Measurements from ENCODE around the gene GRHL1. TPM values are rescaled to one million over a fixed set of nuclear protein-coding genes. Genes with fewer than 3 reads are reported as not detected.

Gene GRHL1
- total RNA-seq, 1 donor from 2014 or later = 6.2 TPM

DNA sequence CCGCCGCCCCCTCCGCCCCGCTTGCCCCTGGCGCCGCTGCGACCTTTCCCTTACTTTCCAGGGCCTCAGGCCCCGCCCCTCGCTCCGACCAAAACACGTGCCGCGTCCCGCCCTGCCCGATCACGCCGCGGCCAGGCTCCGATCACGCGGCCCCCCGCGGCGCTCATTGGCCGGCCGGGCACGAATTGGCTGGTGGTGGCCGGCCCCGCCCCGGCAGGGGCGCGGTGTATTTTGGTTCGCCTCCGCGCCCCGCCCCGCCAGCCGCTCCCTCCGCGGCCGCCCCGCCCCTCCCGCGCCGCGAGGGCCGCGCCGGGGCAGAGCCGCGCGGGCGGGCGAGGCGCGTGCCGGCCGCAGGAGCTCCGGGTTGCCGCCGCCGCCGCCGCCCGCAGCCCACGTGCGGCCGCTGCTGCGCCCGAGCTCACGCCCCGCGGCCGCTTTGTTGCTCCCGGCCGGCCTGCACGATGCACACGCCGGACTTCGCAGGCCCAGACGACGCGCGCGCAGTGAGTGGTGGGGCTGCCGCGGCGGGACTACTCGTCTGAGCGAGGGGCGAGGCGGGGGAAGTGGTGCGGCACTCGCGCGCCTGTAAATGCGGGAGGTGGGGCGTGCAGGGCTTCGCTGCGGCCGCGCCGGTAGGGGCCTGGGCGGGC lies 91.9 kb downstream of the GRHL1 start, which contains the start of gene KLF11:
TSS of gene KLF11 (plus strand) at position 295 of the 650 bp plus-strand sequence. CDS start at position 462, 167 bp downstream.
- no peaks in the 10 kb centered on the region for H3K27me3 ChIP-seq (ENCODE audit: control insufficient read depth, insufficient read depth, low read length)
- TF ChIP-seq CTCF (IDR thresholded peaks at IDR 0.05; ENCODE audit: insufficient read depth, low read length, poor library complexity, severe bottlenecking) = no peak
- H3K4me3 ChIP-seq (ENCODE audit: low read depth, low read length) = peak within 1 kb of the TSS; percentile 74
- peaks cover 3% of the 10 kb centered on the region for H3K36me3 ChIP-seq (ENCODE audit: control insufficient read depth, insufficient read depth, low read length)
- DNase-seq (ENCODE audit: low read depth) = no peak

GRCh38 chr2:10043906-10044601 lies 92.6 kb downstream of the GRHL1 start:
- H3K36me3 ChIP-seq (ENCODE audit: control insufficient read depth, insufficient read depth, low read length) = peaks cover 3% of the 10 kb centered on the region
- no peaks in the 10 kb centered on the region for H3K27me3 ChIP-seq (ENCODE audit: control insufficient read depth, insufficient read depth, low read length)
- peak overlapping the region; percentile 74 for H3K4me3 ChIP-seq (ENCODE audit: low read depth, low read length)
- TF ChIP-seq CTCF (IDR thresholded peaks at IDR 0.05; ENCODE audit: insufficient read depth, low read length, poor library complexity, severe bottlenecking) = no peak
- no peak for DNase-seq (ENCODE audit: low read depth)

GRCh38 chr2:10045561-10046355 lies 94.3 kb downstream of the GRHL1 start:
- no peak for TF ChIP-seq CTCF (IDR thresholded peaks at IDR 0.05; ENCODE audit: insufficient read depth, low read length, poor library complexity, severe bottlenecking)
- no peak for DNase-seq (ENCODE audit: low read depth)

DNA sequence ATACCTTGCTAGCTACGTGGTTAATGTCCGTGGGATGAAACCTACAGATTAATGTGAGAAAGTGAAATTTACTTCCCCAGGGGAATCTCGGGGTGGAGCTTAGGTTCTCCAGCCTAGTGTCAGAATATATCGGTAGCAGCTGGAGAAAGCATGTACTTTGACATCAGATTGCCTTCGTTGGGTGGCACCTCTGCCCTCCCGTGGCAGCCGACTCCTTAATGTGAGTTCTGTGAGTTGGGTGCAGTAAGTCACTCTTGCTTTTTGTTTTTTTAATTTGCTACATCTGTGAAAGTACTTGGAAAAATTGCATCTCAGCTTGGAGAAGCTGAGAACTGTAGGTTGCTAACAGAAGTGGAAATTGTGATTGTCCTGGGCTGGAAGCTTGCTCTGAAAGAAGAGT lies 95.4 kb downstream of the GRHL1 start:
- H3K27me3 ChIP-seq (ENCODE audit: control insufficient read depth, insufficient read depth, low read length) = no peaks in the 10 kb centered on the region
- H3K36me3 ChIP-seq (ENCODE audit: control insufficient read depth, insufficient read depth, low read length) = peaks cover 3% of the 10 kb centered on the region
- H3K4me3 ChIP-seq (ENCODE audit: low read depth, low read length) = no peak overlapping the region
- no peak for TF ChIP-seq CTCF (IDR thresholded peaks at IDR 0.05; ENCODE audit: insufficient read depth, low read length, poor library complexity, severe bottlenecking)
- no peak for DNase-seq (ENCODE audit: low read depth)

More at GRCh38 chr2:10045561-10046355, 94.3 kb downstream of the GRHL1 start:
- Histone ChIP-seq H3K27me3 (ENCODE audit: control insufficient read depth, insufficient read depth, low read length) (no peaks in the 10 kb centered on the region), H3K4me3 (ENCODE audit: low read depth, low read length) (no peak overlapping the region), H3K36me3 (ENCODE audit: control insufficient read depth, insufficient read depth, low read length) (peaks cover 3% of the 10 kb centered on the region)

DNA sequence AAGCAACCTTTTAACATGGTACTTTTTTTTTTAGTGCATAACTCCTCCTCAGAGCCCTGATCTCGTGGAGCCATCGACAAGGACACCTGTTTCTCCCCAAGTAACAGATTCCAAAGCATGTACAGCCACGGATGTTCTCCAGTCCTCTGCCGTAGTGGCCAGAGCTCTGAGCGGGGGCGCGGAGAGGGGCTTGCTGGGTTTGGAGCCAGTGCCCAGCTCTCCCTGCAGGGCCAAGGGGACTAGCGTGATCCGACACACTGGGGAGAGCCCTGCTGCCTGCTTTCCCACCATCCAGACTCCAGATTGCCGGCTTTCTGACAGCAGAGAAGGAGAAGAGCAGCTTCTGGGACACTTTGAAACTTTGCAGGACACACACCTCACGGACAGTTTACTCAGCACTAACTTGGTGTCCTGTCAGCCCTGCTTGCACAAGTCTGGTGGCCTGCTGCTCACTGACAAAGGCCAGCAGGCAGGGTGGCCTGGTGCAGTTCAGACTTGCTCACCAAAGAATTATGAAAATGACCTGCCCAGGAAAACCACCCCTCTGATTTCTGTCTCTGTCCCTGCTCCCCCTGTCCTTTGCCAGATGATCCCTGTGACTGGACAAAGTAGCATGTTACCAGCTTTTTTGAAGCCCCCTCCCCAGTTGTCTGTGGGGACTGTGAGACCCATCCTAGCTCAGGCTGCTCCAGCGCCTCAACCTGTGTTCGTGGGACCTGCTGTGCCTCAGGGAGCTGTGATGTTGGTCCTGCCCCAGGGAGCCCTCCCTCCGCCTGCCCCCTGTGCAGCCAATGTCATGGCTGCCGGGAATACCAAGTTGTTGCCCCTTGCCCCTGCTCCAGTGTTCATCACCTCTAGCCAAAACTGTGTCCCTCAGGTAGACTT lies 96.4 kb downstream of the GRHL1 start:
- DNase-seq (ENCODE audit: low read depth) = no peak
- Histone ChIP-seq H3K36me3 (ENCODE audit: control insufficient read depth, insufficient read depth, low read length) (peaks cover 3% of the 10 kb centered on the region), H3K27me3 (ENCODE audit: control insufficient read depth, insufficient read depth, low read length) (no peaks in the 10 kb centered on the region), H3K4me3 (ENCODE audit: low read depth, low read length) (no peak overlapping the region)
- TF ChIP-seq CTCF (IDR thresholded peaks at IDR 0.05; ENCODE audit: insufficient read depth, low read length, poor library complexity, severe bottlenecking) = no peak
